Neutrophil (primary cell): ENCODE results near the gene RGMA.

ENCODE experiments used
- H3K27ac ChIP-seq: fragments of 200-600 bp; sonication (generic); 2 replicates; pipeline ENCODE4 v1.5.1; 2016; ENCODE audit warnings: mild to moderate bottlenecking, moderate library complexity
- H3K27me3 ChIP-seq: fragments of 200-600 bp; sonication (generic); 2 replicates; pipeline ENCODE4 v1.6.0; 2016; ENCODE audit warnings: mild to moderate bottlenecking
- H3K36me3 ChIP-seq: fragments of 200-600 bp; sonication (generic); 2 replicates; pipeline ENCODE4 v1.5.1; 2017
- H3K4me1 ChIP-seq, 2 experiments: fragments of 200-600 bp in 1 of 2; sonication (generic) in 1 of 2; 1 replicate in 1 of 2; 2 replicates in 1 of 2; pipeline versions ENCODE4 v1.5.1 to v1.6.1; 2013 to 2016; ENCODE audit warnings: low read depth in 1 of 2, low read length in 1 of 2, mild to moderate bottlenecking in 1 of 2, moderate library complexity in 1 of 2; ENCODE audit not compliant: control insufficient read depth in 1 of 2, insufficient read depth in 1 of 2
- H3K4me3 ChIP-seq, 2 experiments: fragments of 200-600 bp in 1 of 2; sonication (generic) in 1 of 2; 1 replicate in 1 of 2; 2 replicates in 1 of 2; pipeline ENCODE4 v1.5.1; 2013 to 2016; ENCODE audit warnings: low read depth in 1 of 2, low read length in 1 of 2, mild to moderate bottlenecking in 1 of 2, moderate library complexity in 1 of 2
- H3K9me3 ChIP-seq: fragments of 200-600 bp; sonication (generic); 2 replicates; pipeline ENCODE4 v1.5.1; 2016
- CTCF ChIP-seq: fragments of 200-600 bp; sonication (generic); IDR thresholded peaks from 2 replicates; pipeline ENCODE4 v1.5.1; 2016; ENCODE audit warnings: antibody characterized with exemption

The RGMA gene

DNA sequence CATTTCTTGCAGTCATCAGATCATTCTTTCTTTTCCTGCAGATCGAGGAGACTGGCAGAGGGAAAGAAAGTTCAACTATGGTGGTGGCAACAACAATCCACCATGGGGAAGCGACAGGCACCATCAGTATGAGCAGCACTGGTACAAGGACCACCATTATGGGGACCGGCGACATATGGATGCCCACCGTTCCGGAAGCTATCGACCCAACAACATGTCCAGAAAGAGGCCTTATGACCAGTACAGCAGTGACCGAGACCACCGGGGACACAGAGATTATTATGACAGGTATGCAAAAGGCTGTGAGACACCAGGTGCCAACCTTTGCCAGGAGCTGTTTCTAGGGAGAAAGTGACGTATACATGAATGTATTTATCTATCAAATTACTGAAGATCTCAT is 69.0 kb downstream of the RGMA start:
- H3K9me3 ChIP-seq: no peaks in the 10 kb centered on the region
- peaks cover 6 to 7% of the 10 kb centered on the region in 2 experiments for H3K4me1 ChIP-seq
- H3K4me3 ChIP-seq: no peak overlapping the region
- H3K36me3 ChIP-seq: peaks cover 94% of the 10 kb centered on the region
- no peaks in the 10 kb centered on the region for H3K27me3 ChIP-seq
- H3K27ac ChIP-seq: no peak overlapping the region
- TF ChIP-seq CTCF: no peak

DNA sequence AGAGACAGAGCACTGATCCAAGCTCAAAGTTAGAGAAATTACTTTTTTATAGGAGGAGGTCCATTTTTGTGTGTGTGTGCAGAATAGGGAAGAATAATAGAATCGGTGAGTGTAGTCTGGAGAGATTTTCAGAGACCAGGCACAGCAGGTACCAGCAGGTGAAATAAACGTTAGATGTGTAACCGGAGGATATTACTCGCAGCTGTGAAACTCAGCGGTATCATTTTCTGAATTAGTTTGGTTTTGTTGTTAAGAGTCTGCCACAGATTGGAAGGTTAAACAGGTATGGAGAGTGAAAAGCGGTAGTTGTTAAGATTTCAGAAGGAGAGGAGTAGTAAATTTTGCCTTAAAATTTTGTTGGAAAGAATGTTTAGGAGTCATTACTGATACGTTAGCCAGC is 69.9 kb downstream of the RGMA start:
- H3K4me1 ChIP-seq: no peaks in the 10 kb centered on the region
- no peaks in the 10 kb centered on the region for H3K9me3 ChIP-seq
- peaks cover 94% of the 10 kb centered on the region for H3K36me3 ChIP-seq
- no peak for TF ChIP-seq CTCF
- no peak overlapping the region for H3K4me3 ChIP-seq
- no peaks in the 10 kb centered on the region for H3K27me3 ChIP-seq
- no peak overlapping the region for H3K27ac ChIP-seq

GRCh38 chr15:93018574-93018973 is 70.4 kb downstream of the RGMA start:
- no peak overlapping the region for H3K27ac ChIP-seq
- peaks cover 96% of the 10 kb centered on the region for H3K36me3 ChIP-seq
- no peaks in the 10 kb centered on the region for H3K9me3 ChIP-seq
- no peaks in the 10 kb centered on the region for H3K4me1 ChIP-seq
- no peak for TF ChIP-seq CTCF
- no peak overlapping the region for H3K4me3 ChIP-seq
- no peaks in the 10 kb centered on the region for H3K27me3 ChIP-seq

GRCh38 chr15:93017526-93017925 is 71.5 kb downstream of the RGMA start:
- Histone ChIP-seq H3K36me3 (peaks cover 98% of the 10 kb centered on the region), H3K4me1 (no peaks in the 10 kb centered on the region), H3K9me3 (no peaks in the 10 kb centered on the region), H3K4me3 (no peak overlapping the region), H3K27ac (peak overlapping the region; percentile 43), H3K27me3 (no peaks in the 10 kb centered on the region)
- TF ChIP-seq CTCF: no peak

- TF ChIP-seq CTCF: no peak
- H3K27me3 ChIP-seq: no peaks in the 10 kb centered on the region
- no peak overlapping the region for H3K27ac ChIP-seq
- no peaks in the 10 kb centered on the region for H3K4me1 ChIP-seq
- H3K36me3 ChIP-seq: peaks cover 98% of the 10 kb centered on the region
- H3K9me3 ChIP-seq: no peaks in the 10 kb centered on the region
- H3K4me3 ChIP-seq: no peak overlapping the region
These were observed 76.2 kb downstream of the RGMA start for GRCh38 chr15:93012786-93013185.

DNA sequence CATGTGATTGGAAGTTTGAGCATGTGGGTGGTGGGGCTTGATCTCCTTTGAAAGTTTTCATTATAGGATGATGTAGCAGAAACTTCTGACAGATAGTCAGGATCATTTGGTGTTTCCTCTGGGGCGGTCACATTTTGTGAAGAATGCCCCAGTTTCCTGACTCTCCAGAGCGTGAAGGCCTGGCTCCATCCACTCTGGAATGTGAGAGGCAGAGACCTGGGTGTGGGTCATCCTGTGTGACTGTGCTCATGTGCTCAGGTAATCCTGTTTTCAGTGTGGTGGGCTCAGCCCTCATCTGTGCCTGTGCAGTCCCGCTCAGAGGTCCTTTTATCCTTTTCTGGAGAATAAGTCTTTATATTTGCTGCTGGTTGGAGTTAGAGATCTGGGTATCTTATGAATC is 81.0 kb downstream of the RGMA start:
- no peak overlapping the region for H3K4me3 ChIP-seq
- peaks cover 99% of the 10 kb centered on the region for H3K36me3 ChIP-seq
- H3K9me3 ChIP-seq: no peaks in the 10 kb centered on the region
- peak overlapping the region; percentile 9 for H3K27ac ChIP-seq
- TF ChIP-seq CTCF: no peak
- no peaks in the 10 kb centered on the region for H3K27me3 ChIP-seq
- no peaks in the 10 kb centered on the region for H3K4me1 ChIP-seq
